ENCODE data around the gene TMPRSS4. TPM values are rescaled to one million over a fixed set of nuclear protein-coding genes. Genes with fewer than 3 reads are reported as not detected.

Gene TMPRSS4
- total RNA-seq, 1 experiment from 2014 or later, result not detected

DNA sequence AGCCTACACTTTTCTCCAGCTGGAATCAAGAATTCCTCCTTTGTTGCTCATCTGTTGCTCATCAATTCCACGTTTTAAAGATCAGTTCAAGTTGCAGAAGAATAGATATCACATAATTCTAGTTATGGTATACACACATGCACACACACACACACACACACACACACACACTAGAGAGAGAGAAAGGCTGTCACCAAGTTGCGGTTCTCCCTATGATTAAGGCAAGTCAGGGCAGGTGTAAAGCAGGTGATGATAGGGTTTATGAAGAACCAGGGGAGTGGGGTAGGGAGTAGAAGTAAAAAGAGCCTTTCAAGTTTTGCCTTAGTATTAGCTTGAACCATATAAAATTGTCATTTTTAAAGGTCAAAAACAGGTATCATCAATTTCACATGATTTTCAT, 31.7 kb upstream of the TMPRSS4 start:
- no peak overlapping the region for H2AFZ ChIP-seq (ENCODE audit: low read length)
- no peak overlapping the region for H2BK120ac ChIP-seq (ENCODE audit: low read depth, low read length, poor library complexity, severe bottlenecking)
- no peak for TF ChIP-seq CTCF (conservative IDR thresholded peaks at IDR 0.05)
- no peak overlapping the region for H2BK5ac ChIP-seq (ENCODE audit: insufficient read length, low read length)
- no peak overlapping the region for H3K9ac ChIP-seq (ENCODE audit: extremely low read depth, insufficient read length, low read length)
- no peak overlapping the region for H3K4ac ChIP-seq (ENCODE audit: low read depth, low read length)
- no peak overlapping the region for H3K18ac ChIP-seq (ENCODE audit: insufficient read length, low read depth, low read length)
- no peaks in the 10 kb centered on the region for H4K20me1 ChIP-seq (ENCODE audit: control insufficient read depth, insufficient read depth, insufficient read length)
- H3K9me3 Mint-ChIP-seq, result no peaks in the 10 kb centered on the region
- H2AK5ac ChIP-seq (ENCODE audit: insufficient read length, low read length), result no peak overlapping the region
- H3K23ac ChIP-seq (ENCODE audit: insufficient read length, low read depth, low read length), result no peak overlapping the region
- H4K8ac ChIP-seq (replicated peaks; ENCODE audit: insufficient read length, low read depth, low read length), result no peak overlapping the region
- H3K27me3 Mint-ChIP-seq (ENCODE audit: low read depth), result peaks cover 8% of the 10 kb centered on the region
- H3K79me2 ChIP-seq (ENCODE audit: insufficient read depth, low read length), result no peaks in the 10 kb centered on the region
- no peak overlapping the region for H4K5ac ChIP-seq (ENCODE audit: insufficient read length, low read depth, low read length)
- H2BK20ac ChIP-seq (ENCODE audit: low read depth, low read length, poor library complexity, severe bottlenecking), result no peak overlapping the region
- WGBS (ENCODE audit: extremely low coverage, insufficient read length, low lambda C conversion rate), result no CpG with 5 or more reads among the region's 2 CpGs
- no peaks in the 10 kb centered on the region for H3K36me3 Mint-ChIP-seq (ENCODE audit: insufficient read depth in 1 of 3, low read depth in 3 of 3)
- H3K27me3 ChIP-seq (ENCODE audit: insufficient read depth, low read length), result no peaks in the 10 kb centered on the region
- H3K23me2 ChIP-seq (ENCODE audit: insufficient read length, low read depth, low read length, poor library complexity, severe bottlenecking), result no peaks in the 10 kb centered on the region
- H3K4me2 ChIP-seq (ENCODE audit: insufficient read depth, insufficient read length, low read length), result no peak overlapping the region
- H3K79me1 ChIP-seq (ENCODE audit: insufficient read depth, low read depth, low read length, poor library complexity, severe bottlenecking), result no peaks in the 10 kb centered on the region
- H3T11ph ChIP-seq (ENCODE audit: low read length), result no peak overlapping the region
- no peaks in the 10 kb centered on the region for H3K9me3 ChIP-seq (ENCODE audit: control insufficient read depth, low read depth, low read length)
- no peak overlapping the region for H3K27ac ChIP-seq (ENCODE audit: insufficient read length, low read depth, low read length)
- no peak overlapping the region for H3K4me3 Mint-ChIP-seq
- no peak overlapping the region for H2BK12ac ChIP-seq (ENCODE audit: insufficient read length, low read depth, low read length)
- no peak overlapping the region for H4K91ac ChIP-seq (ENCODE audit: insufficient read length, low read depth, low read length)
- no peaks in the 10 kb centered on the region for H3K4me1 ChIP-seq (ENCODE audit: insufficient read depth, low read length)
- H3K27ac Mint-ChIP-seq, result no peak overlapping the region
- no peak overlapping the region for H2BK15ac ChIP-seq (ENCODE audit: low read depth, low read length)
- no peak overlapping the region for H3K56ac ChIP-seq (ENCODE audit: insufficient read length, low read depth, low read length)
- DNase-seq, result no peak
- H3K14ac ChIP-seq (ENCODE audit: insufficient read depth, low read length), result no peak overlapping the region
- H3K4me1 Mint-ChIP-seq, result 0 out of 4 replicates have a peak, but pooled peaks cover 0 to 3% of the 10 kb centered on the region in 2 experiments
